Parathyroid adenoma (tissue), 2 donors: Measurements from ENCODE around the gene BMPR1B.

Experiments used
- H2AFZ ChIP-seq: fragments of 300-600 bp; sonication (generic); one replicate; pipeline ENCODE4 v1.7.0; 2017; ENCODE audit warnings: antibody characterized with exemption, mild to moderate bottlenecking
- H3K27ac ChIP-seq: fragments of 300-600 bp; sonication (generic); one replicate; pipeline ENCODE4 v1.7.0; 2017
- H3K27me3 ChIP-seq: fragments of 300-600 bp; sonication (generic); one replicate; pipeline ENCODE4 v1.7.0; 2017; ENCODE audit warnings: low read length; ENCODE audit not compliant: control insufficient read depth, insufficient read depth
- H3K36me3 ChIP-seq: fragments of 300-600 bp; sonication (generic); one replicate; pipeline ENCODE4 v1.7.0; 2017; ENCODE audit warnings: low read length; ENCODE audit not compliant: control insufficient read depth, insufficient read depth
- H3K4me1 ChIP-seq: fragments of 300-600 bp; sonication (generic); one replicate; pipeline ENCODE4 v1.7.0; 2017; ENCODE audit warnings: control low read depth
- H3K4me2 ChIP-seq: fragments of 300-600 bp; sonication (generic); one replicate; pipeline ENCODE4 v1.7.0; 2017; ENCODE audit warnings: low read length
- H3K4me3 ChIP-seq: fragments of 300-600 bp; sonication (generic); one replicate; pipeline ENCODE4 v1.7.0; 2017; ENCODE audit warnings: low read depth, low read length
- H3K79me2 ChIP-seq: fragments of 300-600 bp; sonication (generic); one replicate; pipeline ENCODE4 v1.7.0; 2017; ENCODE audit warnings: control low read depth
- H3K9ac ChIP-seq: fragments of 300-600 bp; sonication (generic); one replicate; pipeline ENCODE4 v1.7.0; 2017; ENCODE audit warnings: mild to moderate bottlenecking
- H3K9me3 ChIP-seq: fragments of 300-600 bp; sonication (generic); one replicate; pipeline ENCODE4 v1.7.0; 2017; ENCODE audit warnings: low read length; ENCODE audit not compliant: control insufficient read depth
- TF ChIP-seq, protein P1 (sequence below): fragments of 300-600 bp; sonication (generic); IDR thresholded peaks from one replicate; pipeline ENCODE4 v1.7.0; 2017; ENCODE audit warnings: antibody characterized with exemption, mild to moderate bottlenecking
- donor health status: primary hyperparathyroidism.

Gene BMPR1B

GRCh38 chr4:95087657-95088455 lies 330.1 kb downstream of the BMPR1B start:
- Histone ChIP-seq H3K4me1 (no peaks in the 10 kb centered on the region), H3K4me3 (no peak overlapping the region), H3K27ac (no peak overlapping the region), H3K9me3 (no peaks in the 10 kb centered on the region), H2AFZ (no peak overlapping the region), H3K4me2 (no peak overlapping the region), H3K9ac (no peak overlapping the region), H3K36me3 (no peaks in the 10 kb centered on the region), H3K79me2 (no peaks in the 10 kb centered on the region), H3K27me3 (no peaks in the 10 kb centered on the region)
- TF ChIP-seq, protein P1, sequence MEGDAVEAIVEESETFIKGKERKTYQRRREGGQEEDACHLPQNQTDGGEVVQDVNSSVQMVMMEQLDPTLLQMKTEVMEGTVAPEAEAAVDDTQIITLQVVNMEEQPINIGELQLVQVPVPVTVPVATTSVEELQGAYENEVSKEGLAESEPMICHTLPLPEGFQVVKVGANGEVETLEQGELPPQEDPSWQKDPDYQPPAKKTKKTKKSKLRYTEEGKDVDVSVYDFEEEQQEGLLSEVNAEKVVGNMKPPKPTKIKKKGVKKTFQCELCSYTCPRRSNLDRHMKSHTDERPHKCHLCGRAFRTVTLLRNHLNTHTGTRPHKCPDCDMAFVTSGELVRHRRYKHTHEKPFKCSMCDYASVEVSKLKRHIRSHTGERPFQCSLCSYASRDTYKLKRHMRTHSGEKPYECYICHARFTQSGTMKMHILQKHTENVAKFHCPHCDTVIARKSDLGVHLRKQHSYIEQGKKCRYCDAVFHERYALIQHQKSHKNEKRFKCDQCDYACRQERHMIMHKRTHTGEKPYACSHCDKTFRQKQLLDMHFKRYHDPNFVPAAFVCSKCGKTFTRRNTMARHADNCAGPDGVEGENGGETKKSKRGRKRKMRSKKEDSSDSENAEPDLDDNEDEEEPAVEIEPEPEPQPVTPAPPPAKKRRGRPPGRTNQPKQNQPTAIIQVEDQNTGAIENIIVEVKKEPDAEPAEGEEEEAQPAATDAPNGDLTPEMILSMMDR = no peak

- no peaks in the 10 kb centered on the region for H3K4me1 ChIP-seq
- H3K79me2 ChIP-seq = no peaks in the 10 kb centered on the region
- H3K4me2 ChIP-seq = no peak overlapping the region
- H3K9me3 ChIP-seq = no peaks in the 10 kb centered on the region
- no peak overlapping the region for H2AFZ ChIP-seq
- TF ChIP-seq, protein P1 = no peak
- no peaks in the 10 kb centered on the region for H3K36me3 ChIP-seq
- H3K4me3 ChIP-seq = no peak overlapping the region
- H3K9ac ChIP-seq = no peak overlapping the region
- H3K27ac ChIP-seq = no peak overlapping the region
- H3K27me3 ChIP-seq = no peaks in the 10 kb centered on the region
These were observed 333.5 kb downstream of the BMPR1B start for GRCh38 chr4:95091272-95091671.

- TF ChIP-seq, protein P1 = no peak
- no peaks in the 10 kb centered on the region for H3K27me3 ChIP-seq
- H3K27ac ChIP-seq = no peak overlapping the region
- H2AFZ ChIP-seq = no peak overlapping the region
- H3K9ac ChIP-seq = no peak overlapping the region
- H3K4me1 ChIP-seq = no peaks in the 10 kb centered on the region
- no peak overlapping the region for H3K4me3 ChIP-seq
- no peaks in the 10 kb centered on the region for H3K36me3 ChIP-seq
- no peaks in the 10 kb centered on the region for H3K79me2 ChIP-seq
- no peaks in the 10 kb centered on the region for H3K9me3 ChIP-seq
- no peak overlapping the region for H3K4me2 ChIP-seq
These were observed 335.0 kb downstream of the BMPR1B start for GRCh38 chr4:95092766-95093165.

GRCh38 chr4:95093460-95093859 lies 335.7 kb downstream of the BMPR1B start:
- no peaks in the 10 kb centered on the region for H3K27me3 ChIP-seq
- H3K36me3 ChIP-seq = no peaks in the 10 kb centered on the region
- no peak overlapping the region for H3K4me2 ChIP-seq
- TF ChIP-seq, protein P1 = no peak
- H2AFZ ChIP-seq = no peak overlapping the region
- H3K4me1 ChIP-seq = no peaks in the 10 kb centered on the region
- no peaks in the 10 kb centered on the region for H3K9me3 ChIP-seq
- no peak overlapping the region for H3K9ac ChIP-seq
- H3K27ac ChIP-seq = no peak overlapping the region
- no peaks in the 10 kb centered on the region for H3K79me2 ChIP-seq
- H3K4me3 ChIP-seq = no peak overlapping the region
